GM19455 (cell line): ENCODE results near the gene KRT26.

Source experiments
- ATAC-seq: cut with Tn5 transposase; IDR thresholded peaks from one replicate; pipeline ENCODE4 v1.9.1; 2021; ENCODE audit not compliant: unreplicated experiment

Gene KRT26

GRCh38 chr17:40734018-40734417, 38.0 kb downstream of the KRT26 start:
- no peak for ATAC-seq

- ATAC-seq = no peak
These were observed 41.0 kb downstream of the KRT26 start for GRCh38 chr17:40730970-40731369.

DNA sequence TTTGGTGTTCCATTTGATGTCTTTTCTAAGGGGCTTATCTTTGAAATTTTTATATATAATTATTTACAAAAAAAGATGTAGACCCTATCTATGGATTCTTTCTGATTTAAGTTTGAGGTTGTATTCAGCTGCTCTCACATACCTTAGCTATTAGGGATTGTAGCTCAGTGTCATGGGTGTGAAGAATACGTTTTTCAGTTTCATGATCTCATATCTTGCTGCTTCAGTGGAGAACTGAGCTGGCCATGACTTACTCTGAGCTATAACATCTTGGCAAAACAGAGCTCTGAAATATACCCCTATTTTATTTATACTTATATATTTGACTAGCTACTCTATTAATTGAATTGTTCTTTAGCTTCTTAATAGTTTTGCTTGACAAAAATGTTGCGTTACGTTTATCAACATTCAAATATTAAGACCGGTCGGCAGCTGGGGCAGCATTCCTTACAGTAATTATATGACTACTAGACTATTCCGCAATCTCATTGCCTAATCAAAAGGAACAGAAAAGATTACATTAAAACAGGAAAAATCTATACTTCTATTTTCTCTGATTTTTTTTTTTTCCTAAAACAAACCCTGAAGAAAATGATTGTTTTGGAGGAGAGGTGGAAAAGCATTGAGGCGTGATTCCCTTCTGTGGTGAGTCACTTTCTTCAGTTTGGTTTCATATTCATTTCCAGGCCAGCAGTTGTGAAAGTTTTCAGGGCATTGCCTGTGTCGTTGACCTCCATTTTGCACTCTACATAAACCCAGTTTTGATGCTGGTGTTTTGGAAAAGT, 44.4 kb downstream of the KRT26 start:
- no peak for ATAC-seq

GRCh38 chr17:40726919-40727318, 45.1 kb downstream of the KRT26 start:
- no peak for ATAC-seq

GRCh38 chr17:40724656-40725055, 47.3 kb downstream of the KRT26 start:
- no peak for ATAC-seq

- ATAC-seq = no peak
These were observed 49.8 kb downstream of the KRT26 start for GRCh38 chr17:40722241-40722640.

GRCh38 chr17:40720899-40721298, 51.1 kb downstream of the KRT26 start:
- no peak for ATAC-seq

GRCh38 chr17:40718930-40719329, 53.1 kb downstream of the KRT26 start:
- no peak for ATAC-seq

- ATAC-seq = no peak
These were observed 54.2 kb downstream of the KRT26 start for GRCh38 chr17:40717776-40718175.
